Thyroid gland (tissue), 4 donors: ENCODE data around the gene SMG1. TPM values are rescaled to one million over a fixed set of nuclear protein-coding genes. Genes with fewer than 3 reads are reported as not detected.
A peak's percentile ranks its signal among the peaks of the same experiment; 100 is the strongest.

Experiments
- DNase-seq, 2 donors: peaks; one replicate each; pipeline ENCODE4 v3.0.0-alpha.2; 2019
- H3K27ac ChIP-seq, 3 donors: fragments of 200-600 bp; sonication (generic); 1 replicate in 2 of 3; 2 replicates in 1 of 3; pipeline ENCODE4 v1.5.1; 2016 to 2019; ENCODE audit warnings: mild to moderate bottlenecking in 1 of 3, moderate library complexity in 1 of 3
- H3K27me3 ChIP-seq: fragments of 200-600 bp; sonication (generic); one replicate; pipeline ENCODE4 v1.5.1; 2019
- H3K36me3 ChIP-seq, 2 donors: fragments of 200-600 bp; sonication (generic); one replicate each; pipeline ENCODE4 v1.5.1; 2016 to 2019
- H3K4me1 ChIP-seq, 2 donors: fragments of 200-600 bp; sonication (generic); one replicate each; pipeline ENCODE4 v1.5.1; 2017 to 2019
- H3K4me3 ChIP-seq, 3 donors: fragments of 200-600 bp; sonication (generic); replicated peaks in 1 of 3; 1 replicate in 2 of 3; 2 replicates in 1 of 3; pipeline ENCODE4 v1.5.1; 2016; ENCODE audit warnings: mild to moderate bottlenecking in 1 of 3
- H3K9me3 ChIP-seq: fragments of 200-600 bp; sonication (generic); one replicate; pipeline ENCODE4 v1.5.1; 2017
- CTCF ChIP-seq, 6 experiments: fragments of 200-600 bp in 3 of 6; fragments of 450-650 bp in 3 of 6; sonication (generic) in 3 of 6; IDR thresholded peaks; one replicate each; pipeline ENCODE4 v1.5.1; 2016 to 2019; ENCODE audit warnings: antibody characterized with exemption in 6 of 6, mild to moderate bottlenecking in 2 of 6, inconsistent platforms in 1 of 6, moderate library complexity in 1 of 6
- POLR2A ChIP-seq, 2 donors: fragments of 450-650 bp; IDR thresholded peaks; one replicate each; pipeline ENCODE4 v1.6.1; 2017; ENCODE audit warnings: antibody characterized with exemption in 2 of 2, mild to moderate bottlenecking in 2 of 2, moderate library complexity in 1 of 2
- WGBS, 2 donors: methylation state at CpG; one replicate each; pipeline ENCODE4 v1.1.5; 2017; 5-methylcytosine and 5-hydroxymethylcytosine counted together
- intact Hi-C: fragments of 100-400 bp; cut with DNase I; formaldehyde crosslinking; loops from one replicate; pipeline ENCODE4 v1.15.1; 2023
- total RNA-seq, 4 donors: library from RNA; depleted of rRNA; stranded (reverse); fragments of >200 nt; gene quantifications; one replicate each; pipeline ENCODE4 v1.2.3, GENCODE V29; 2016

Gene SMG1
- total RNA-seq, 4 donors from 2014 or later, result 106 to 156 (median 125) TPM

DNA sequence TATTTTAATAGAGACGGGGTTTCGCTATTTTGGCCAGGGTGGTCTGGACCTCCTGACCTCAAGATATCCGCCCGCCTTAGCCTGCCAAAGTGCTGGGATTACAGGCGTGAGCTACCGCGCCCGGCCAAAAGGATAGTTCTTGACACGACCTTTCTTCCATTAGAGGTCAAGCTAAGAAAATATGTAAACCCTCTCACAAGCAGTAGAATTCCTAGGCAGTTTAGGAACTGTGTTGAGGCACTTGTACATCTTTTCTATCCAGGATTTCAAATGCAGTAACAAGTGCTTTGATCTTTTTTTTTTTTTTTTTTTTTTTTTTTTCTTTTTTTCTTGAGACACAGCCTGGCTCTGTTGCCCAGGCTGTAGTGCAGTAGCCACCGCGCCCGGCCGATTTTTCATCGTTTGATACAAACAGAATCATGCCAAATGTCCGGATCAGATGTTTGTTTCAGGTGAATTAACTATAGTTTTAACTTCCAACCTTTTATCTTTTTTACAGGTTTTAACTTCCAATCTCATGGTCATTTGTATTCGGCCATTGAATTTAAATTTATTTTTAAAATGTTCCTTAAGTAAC is 123.4 kb downstream of the SMG1 start:
- no peak for TF ChIP-seq CTCF (IDR thresholded peaks at IDR 0.05)
- TF ChIP-seq POLR2A (IDR thresholded peaks at IDR 0.05), result no peak
- DNase-seq, result no peak
- Histone ChIP-seq H3K4me3 (no peak overlapping the region), H3K36me3 (peaks cover 0 to 1% of the 10 kb centered on the region in 2 donors), H3K9me3 (no peaks in the 10 kb centered on the region), H3K4me1 (peaks cover 31 to 32% of the 10 kb centered on the region in 2 donors), H3K27me3 (no peaks in the 10 kb centered on the region), H3K27ac (no peak overlapping the region)
- 93 to 95% methylated on average over 16 of the region's 16 CpGs for WGBS, 2 donors
- intact Hi-C loops, result loop anchor here (5.0 kb wide), 1 partner anchor 164 kb away; no protein-coding TSS in a partner anchor

DNA sequence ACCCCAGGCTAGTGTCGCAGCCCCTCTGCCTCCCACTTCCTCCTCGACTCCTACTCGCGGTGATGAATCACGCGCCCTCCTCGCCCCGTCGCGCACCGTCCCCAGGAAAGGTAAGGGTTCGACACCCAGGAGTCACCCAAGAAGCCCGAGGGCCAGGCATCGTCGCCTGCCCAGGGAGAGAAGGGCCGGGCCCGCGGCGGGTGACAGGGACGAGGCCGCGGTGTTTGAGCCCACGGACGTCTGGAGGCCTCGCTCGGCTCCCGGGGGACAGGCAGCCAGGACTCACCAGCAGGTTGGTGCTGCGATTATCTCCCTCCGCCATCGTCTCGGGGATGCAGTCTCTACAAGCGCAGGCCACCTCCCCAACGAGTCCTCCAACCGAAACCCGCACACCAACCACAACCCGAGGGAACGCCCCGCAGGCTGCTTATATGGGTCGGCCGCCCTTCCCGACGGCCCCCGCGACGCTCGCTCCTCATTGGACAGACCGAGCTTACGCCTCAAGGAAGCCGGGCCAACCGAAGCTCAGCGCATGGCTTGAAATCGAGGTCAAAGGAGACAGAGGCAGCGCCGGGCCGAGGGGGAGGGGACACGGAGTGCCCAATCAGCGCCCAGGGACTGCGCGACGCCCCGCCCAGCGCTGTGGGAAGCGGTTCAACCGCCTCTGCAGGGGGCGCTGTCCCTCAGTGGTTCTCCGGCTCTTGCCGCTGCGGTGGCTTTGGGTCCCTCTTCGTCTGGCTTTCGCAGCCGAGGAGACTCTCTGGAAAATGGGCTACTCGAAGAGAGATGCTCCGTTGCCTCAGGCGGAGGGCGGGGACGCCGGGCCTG is 124.8 kb downstream of the SMG1 start, which contains the start of gene ARL6IP1:
TSS of gene ARL6IP1 (minus strand) at position 405 of the 828 bp plus-strand sequence. CDS start at position 322, 83 bp downstream.
- peaks cover 36 to 40% of the 10 kb centered on the region in 2 donors for H3K4me1 ChIP-seq
- intact Hi-C loops, result loop anchor here (5.0 kb wide), 1 partner anchor 166 kb away; no protein-coding TSS in a partner anchor
- DNase-seq, result peak; percentile 100
- no peaks in the 10 kb centered on the region for H3K9me3 ChIP-seq
- TF ChIP-seq POLR2A (IDR thresholded peaks at IDR 0.05) (peak; percentile 98 to 100), CTCF (IDR thresholded peaks at IDR 0.05) (peak; percentile 66 to 98 (median 88))
- WGBS, 2 donors, result 1 to 2% methylated on average over 11 to 49 of the region's 77 CpGs
- peak within 1 kb of the TSS; percentile 84 to 87 (median 85) for H3K27ac ChIP-seq
- H3K27me3 ChIP-seq, result no peaks in the 10 kb centered on the region
- H3K4me3 ChIP-seq, result peak within 1 kb of the TSS; percentile 31 to 84 (median 69)
- H3K36me3 ChIP-seq, result no peaks in the 10 kb centered on the region

DNA sequence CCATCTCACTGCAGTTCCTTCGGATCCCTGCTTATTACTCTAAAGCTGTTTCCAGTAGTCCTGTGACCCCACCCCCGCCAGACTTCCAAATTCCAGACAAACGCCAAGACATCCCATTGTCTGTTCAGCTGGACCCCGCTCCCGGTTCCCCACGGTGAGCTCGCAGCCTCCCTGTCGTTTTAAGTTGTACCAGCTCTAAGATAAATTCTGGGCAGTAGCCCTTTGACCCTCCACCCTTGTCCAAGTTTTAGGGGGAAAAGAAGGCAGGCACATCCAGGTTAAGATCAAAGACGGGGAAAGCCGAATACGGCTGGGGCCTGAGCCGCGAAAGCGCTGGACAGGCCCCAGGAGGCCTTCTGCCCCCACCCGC is 125.4 kb downstream of the SMG1 start:
- Histone ChIP-seq H3K36me3 (no peaks in the 10 kb centered on the region), H3K4me1 (peaks cover 36 to 40% of the 10 kb centered on the region in 2 donors), H3K9me3 (no peaks in the 10 kb centered on the region), H3K4me3 (peak overlapping the region; percentile 31 to 84 (median 69)), H3K27ac (peak overlapping the region; percentile 53 to 87 (median 60)), H3K27me3 (no peaks in the 10 kb centered on the region)
- 0% methylated on average over 15 of the region's 15 CpGs for WGBS, 2 donors
- DNase-seq, result peak; percentile 15 to 23
- TF ChIP-seq CTCF (IDR thresholded peaks at IDR 0.05) (no peak), POLR2A (IDR thresholded peaks at IDR 0.05) (no peak)
- intact Hi-C loops, result loop anchor here (5.0 kb wide), 1 partner anchor 167 kb away; no protein-coding TSS in a partner anchor

DNA sequence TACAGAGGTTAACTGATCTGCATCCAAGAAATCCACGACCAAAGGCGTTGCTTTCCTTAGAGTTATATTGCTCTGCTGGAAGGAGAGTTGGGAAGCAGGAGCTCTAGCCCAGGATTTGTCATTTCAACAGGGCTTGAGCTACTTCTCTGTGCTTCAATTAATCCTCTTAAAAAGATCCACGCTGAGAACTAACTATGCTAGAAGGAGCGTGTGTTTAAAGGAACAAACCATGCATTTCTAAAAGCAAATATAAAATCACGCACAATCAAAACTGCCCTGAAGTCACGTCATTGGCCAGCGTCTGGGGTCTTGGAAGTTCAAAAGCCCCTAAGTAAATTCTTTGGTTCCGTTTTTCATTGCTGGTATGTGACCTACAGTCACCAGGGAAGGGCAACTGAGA is 125.9 kb downstream of the SMG1 start:
- DNase-seq, result no peak
- Histone ChIP-seq H3K9me3 (no peaks in the 10 kb centered on the region), H3K27me3 (no peaks in the 10 kb centered on the region), H3K36me3 (peaks cover 3 to 4% of the 10 kb centered on the region in 2 donors), H3K4me1 (peaks cover 36 to 40% of the 10 kb centered on the region in 2 donors), H3K4me3 (peak overlapping the region; percentile 31 to 84 (median 69)), H3K27ac (peak overlapping the region in 2 of 3 donors; percentile 53 to 87)
- TF ChIP-seq POLR2A (IDR thresholded peaks at IDR 0.05), result no peak
- TF ChIP-seq CTCF (IDR thresholded peaks at IDR 0.05), result no peak
- WGBS, 2 donors, result 3 to 5% methylated on average over 8 of the region's 8 CpGs
- intact Hi-C loops, result loop anchor here (5.0 kb wide), 1 partner anchor 167 kb away; no protein-coding TSS in a partner anchor
